WI38 (cell line): ENCODE results near the gene CFAP46.

ENCODE experiments used
- H3K4me3 ChIP-seq: 2 replicates; pipeline ENCODE4 v1.5.1; 2011; ENCODE audit warnings: low read depth, mild to moderate bottlenecking, control low read depth, low read length
- TF ChIP-seq, protein P1 (sequence below): IDR thresholded peaks from 2 replicates; pipeline ENCODE4 v1.5.1; 2012; ENCODE audit warnings: low read depth, mild to moderate bottlenecking, control low read depth, low read length

The CFAP46 gene

DNA sequence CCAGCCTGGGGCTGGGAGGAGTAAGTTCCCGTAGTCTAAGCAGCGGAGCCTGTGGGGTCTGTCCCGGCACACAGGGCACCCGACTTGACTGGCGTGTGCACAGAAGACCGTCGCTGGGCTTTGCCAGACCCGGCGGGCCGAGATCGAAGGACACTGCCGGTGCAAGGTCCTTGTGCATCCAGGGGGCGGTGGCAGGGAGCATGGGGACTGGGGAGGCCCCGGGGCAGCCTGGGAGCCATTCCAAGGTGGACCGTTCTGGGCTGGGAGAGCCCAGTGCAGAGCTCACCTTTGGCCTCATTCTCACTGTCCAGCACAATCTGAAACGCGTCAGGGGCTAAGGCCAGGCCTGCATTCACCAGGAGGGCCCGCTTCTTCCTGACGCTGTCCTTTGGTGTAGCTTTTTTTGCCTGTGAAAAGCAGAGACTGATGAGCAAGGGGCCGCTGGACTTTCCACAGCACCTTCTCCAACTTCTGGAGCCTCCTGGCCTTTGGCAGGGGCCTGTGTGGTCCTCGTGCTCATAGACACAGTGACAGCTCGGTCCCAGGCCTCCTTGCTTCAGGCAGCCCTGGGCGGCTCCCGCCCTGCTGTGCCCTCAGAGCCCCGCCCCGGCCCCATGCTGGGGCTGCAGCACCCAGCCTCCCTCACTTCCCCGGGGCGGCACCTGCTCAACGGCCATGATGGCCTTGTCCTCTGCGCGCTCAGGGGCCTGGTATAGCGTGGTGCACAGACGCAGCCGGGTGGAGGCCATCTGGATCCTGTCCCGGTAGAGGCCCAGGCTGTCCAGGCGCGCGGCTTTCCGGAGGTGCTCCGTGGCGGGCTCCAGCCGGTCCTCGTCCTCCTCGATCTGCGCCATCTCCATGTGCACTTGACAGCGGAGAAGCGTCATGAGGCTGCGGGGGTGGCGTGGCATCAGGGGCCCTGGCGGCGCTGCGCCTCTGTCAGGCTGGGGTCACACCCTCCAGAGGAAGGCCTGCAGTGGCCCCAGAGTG lies 20.3 kb downstream of the CFAP46 start:
- H3K4me3 ChIP-seq = no peak overlapping the region
- TF ChIP-seq, protein P1, sequence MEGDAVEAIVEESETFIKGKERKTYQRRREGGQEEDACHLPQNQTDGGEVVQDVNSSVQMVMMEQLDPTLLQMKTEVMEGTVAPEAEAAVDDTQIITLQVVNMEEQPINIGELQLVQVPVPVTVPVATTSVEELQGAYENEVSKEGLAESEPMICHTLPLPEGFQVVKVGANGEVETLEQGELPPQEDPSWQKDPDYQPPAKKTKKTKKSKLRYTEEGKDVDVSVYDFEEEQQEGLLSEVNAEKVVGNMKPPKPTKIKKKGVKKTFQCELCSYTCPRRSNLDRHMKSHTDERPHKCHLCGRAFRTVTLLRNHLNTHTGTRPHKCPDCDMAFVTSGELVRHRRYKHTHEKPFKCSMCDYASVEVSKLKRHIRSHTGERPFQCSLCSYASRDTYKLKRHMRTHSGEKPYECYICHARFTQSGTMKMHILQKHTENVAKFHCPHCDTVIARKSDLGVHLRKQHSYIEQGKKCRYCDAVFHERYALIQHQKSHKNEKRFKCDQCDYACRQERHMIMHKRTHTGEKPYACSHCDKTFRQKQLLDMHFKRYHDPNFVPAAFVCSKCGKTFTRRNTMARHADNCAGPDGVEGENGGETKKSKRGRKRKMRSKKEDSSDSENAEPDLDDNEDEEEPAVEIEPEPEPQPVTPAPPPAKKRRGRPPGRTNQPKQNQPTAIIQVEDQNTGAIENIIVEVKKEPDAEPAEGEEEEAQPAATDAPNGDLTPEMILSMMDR = no peak

DNA sequence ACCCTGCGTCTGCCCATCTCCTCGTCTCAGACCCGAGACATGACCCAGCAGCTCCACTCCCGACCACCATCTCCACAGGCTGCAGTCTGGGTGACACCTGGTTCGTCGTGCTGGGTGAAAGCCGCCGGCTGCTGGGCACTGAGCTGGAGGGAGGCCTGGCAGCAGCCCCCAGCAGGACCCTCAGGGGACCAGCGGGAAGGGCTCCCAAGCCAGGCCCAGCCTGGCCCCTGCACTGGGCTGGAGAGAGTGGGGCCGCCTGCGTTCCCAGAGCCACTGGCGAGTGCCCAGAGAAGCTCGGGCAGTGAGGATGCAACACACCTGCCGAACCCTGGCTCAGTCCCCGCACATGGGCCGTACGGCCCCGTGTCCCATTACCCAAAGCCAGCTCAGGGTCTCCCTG lies 21.3 kb downstream of the CFAP46 start:
- no peak overlapping the region for H3K4me3 ChIP-seq
- TF ChIP-seq, protein P1 = no peak

DNA sequence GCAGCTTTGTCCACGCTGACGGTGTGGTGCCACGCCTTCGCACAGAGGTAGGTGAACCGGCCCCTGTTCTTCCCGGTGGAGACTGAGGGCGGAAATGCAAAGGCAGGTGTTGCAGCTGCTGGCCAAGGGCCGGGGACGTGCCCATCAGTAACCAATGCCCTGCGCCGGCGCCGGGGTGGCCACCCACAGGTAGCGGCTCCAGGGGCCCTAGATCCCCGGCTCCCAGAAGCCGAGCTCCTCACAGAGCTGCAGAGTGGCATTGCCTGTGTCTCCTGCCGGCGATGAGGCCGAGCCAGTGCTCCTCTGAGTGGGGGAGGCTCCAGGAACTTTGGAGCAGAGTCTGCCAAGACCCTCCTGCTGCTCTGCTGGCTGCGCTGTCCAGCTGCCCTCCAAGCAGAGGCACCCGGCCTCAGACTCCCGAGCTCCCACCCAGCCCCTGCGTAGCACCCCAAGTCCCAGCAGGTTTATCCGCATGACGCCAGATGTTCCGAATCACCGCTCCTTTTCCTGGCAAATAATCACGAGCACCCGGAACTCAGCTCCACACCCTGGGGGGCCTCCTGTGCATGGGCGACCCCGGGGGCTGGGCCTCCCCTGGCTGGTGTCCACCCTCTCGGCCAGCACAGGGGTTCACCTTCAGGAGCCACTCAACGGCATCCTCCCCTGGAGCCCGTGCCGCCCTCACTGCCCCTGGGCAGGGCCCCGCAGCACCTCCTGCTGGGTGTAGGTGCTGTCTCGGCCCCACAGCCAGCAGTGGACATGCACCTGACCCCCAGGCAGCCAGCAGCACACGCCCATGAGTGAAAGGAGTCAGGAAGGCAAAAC lies 22.1 kb downstream of the CFAP46 start:
- TF ChIP-seq, protein P1 = no peak
- no peak overlapping the region for H3K4me3 ChIP-seq

DNA sequence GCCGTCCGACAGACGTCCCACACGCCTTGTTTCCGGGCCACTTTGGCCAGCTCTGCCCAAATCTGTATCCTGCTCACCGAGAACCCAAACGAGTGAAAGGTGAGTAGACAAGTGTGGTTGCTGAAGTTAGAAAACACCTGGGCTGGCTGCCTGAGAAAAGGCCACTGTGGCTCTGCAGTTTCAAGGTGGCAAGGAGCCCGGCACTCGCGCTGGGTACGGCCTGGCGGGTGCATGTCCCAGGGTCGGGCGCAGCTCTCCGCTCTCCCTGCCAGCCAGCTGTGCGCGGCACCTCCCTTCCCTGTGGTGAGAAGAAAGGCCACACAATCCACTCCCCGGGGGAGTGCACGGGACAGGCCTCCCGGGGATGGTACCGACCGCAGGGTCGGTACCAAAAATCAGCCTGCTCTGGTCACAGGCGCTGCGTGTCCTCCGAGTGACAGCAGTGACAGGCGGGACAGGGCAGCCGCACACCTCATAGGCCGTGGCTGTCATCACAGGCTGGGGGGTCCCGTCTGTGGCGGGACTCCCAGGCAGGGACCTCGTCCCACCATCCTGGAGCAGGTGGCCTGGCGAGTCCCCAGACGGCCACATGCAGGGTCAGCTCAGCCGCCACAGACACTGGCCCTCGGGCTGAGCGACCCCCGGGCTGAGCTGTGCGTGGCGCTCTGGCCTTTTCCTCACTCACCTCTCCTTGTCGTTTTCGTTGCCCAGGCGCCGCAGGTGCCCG lies 22.8 kb downstream of the CFAP46 start:
- TF ChIP-seq, protein P1 = no peak

DNA sequence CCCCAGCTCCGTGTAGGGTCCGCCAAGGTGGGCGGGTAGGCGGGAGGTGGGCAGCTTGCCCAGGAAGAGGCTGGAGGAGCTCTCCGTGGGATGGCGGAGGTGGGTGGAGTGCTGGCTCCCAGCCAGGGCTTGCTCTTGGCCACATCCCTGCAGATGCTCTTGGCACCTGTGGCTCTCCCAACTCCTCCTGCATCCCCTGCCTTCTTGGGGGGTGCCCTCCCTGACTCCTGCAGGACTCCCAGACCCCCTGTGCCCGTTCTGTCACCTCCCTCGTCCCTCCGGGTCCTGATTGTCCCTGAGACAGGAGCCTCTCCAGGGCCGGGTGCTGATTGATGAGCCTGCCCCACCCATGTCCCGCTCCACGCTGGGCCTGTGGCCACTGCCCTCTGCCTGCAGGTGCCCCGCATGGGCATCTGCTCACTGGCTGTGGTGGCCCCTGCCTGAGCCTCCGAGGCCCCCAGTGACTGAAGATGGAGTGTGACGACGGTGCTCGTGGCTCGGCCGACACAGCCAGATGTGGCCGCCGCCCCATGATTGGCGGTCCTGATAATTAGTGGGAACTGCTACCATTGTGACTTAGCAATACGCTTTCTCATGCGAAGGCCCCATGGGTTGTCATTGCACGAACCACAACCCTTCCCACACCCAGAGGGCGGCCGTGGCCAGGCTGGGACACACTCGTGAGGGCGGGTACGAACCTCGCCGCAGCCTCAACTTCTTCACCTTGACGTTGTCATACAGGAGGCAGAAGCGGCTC lies 23.6 kb downstream of the CFAP46 start:
- TF ChIP-seq, protein P1 = no peak

More for the DNA sequence above, 22.8 kb downstream of the CFAP46 start:
- H3K4me3 ChIP-seq = no peak overlapping the region

DNA sequence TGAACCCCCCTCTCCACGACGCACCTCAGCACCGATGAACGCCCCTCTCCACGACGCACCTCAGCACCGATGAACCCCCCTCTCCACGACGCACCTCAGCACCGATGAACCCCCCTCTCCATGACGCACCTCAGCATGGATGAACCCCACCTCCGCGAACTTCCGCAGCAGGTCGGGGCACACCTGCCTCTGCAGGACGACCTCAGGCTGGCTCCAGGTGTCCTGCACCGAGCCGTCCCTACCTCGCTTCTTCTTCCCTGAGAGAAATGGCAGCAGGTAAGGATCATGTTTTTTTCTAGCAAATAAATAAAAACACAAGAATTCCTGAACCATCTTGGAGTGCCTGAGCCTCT lies 24.1 kb downstream of the CFAP46 start:
- H3K4me3 ChIP-seq = no peak overlapping the region
- TF ChIP-seq, protein P1 = no peak

More for the DNA sequence above, 23.6 kb downstream of the CFAP46 start:
- no peak overlapping the region for H3K4me3 ChIP-seq
